ENCODE measurements around the gene USP15. TPM values are rescaled to one million over a fixed set of nuclear protein-coding genes. Genes with fewer than 3 reads are reported as not detected.
A peak's percentile ranks its signal among the peaks of the same experiment; 100 is the strongest.

USP15 gene
- polyA plus RNA-seq (2014; cell fraction: cytosol; rRNA removed) = 29.3 TPM in 2 replicates
- polyA plus RNA-seq (2014; cell fraction: nucleus; rRNA removed) = 117 and 121 TPM in 2 replicates

DNA sequence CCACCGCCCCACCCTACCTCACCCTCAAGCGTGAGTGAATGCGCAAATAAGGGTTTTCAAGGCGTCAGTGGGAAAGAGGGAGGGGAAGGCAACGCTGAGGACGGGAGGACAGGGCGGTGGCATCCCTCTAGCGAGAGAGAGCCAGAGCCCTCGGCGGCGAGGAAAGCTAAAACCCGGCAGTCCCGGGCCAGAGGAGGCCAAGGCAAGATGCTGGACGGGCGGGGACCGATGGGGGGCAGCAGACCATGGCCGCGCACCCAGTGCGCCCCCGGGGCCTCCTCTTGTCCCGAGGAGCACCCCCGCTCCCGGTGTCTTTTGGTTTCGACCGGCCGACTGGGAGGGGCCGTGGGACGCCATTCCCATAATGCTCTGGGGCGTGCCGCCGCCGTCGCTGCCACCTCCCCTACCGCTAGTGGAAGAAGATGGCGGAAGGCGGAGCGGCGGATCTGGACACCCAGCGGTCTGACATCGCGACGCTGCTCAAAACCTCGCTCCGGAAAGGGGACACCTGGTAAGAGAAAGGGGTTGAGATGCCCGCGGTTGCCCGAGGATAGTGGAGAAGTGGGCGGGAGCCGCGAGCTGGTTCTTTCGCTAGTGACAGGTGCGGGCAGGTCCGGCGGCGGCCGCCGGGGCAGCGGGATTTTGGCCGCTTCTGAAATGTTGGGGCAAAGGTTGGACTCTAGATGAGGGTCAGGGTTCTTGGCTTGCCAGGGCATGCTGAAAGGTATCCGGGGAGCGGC is at the start of gene USP15:
TSS of gene USP15 (plus strand) at position 412 of the 740 bp plus-strand sequence. CDS start at position 423, 11 bp downstream.
- DNase-seq (ENCODE audit: low spot score) = peak; percentile 97

- peak; percentile 59 for DNase-seq (ENCODE audit: low spot score)
These were observed 49.8 kb upstream of the USP15 start for GRCh38 chr12:62210422-62210821.

DNA sequence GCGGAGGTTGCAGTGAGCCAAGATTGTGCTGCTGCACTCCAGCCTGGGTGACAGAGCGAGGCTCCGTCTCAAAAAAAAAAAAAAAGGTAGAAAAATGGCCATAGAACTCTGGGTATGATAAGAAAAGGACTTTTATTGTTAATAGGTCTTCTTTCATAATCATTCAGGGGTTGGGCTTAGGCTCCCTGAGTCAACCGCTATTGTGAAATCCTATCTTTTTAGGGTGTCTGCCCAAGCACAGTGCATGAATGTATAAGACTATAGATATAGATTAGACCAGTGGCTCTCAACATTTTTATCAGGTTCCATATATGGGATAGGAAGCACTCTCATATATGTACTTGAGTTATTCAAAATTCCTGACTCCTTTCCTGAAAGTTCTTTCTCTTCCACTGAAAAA is 48.7 kb upstream of the USP15 start:
- DNase-seq (ENCODE audit: low spot score) = no peak

DNA sequence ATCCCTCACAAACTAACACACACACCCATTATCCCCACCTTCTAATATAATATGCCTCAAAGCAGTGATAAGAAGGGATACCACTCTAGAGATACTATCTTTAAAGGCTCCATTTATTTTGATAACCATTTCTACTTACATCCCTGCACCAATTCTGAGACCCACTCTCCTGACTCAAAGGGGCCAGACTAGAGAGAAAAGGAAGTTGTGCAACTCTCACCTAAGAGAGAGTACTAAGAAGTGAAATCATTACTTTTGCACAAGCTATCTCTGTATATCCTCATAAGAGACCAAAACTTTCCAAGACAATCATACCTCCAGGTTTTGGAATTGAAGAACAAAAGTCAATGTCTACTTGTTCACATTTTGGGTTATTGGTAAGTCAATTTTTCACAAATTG is 45.4 kb upstream of the USP15 start:
- DNase-seq (ENCODE audit: low spot score) = no peak

GRCh38 chr12:62215506-62215905 is 44.7 kb upstream of the USP15 start:
- DNase-seq (ENCODE audit: low spot score) = no peak

DNA sequence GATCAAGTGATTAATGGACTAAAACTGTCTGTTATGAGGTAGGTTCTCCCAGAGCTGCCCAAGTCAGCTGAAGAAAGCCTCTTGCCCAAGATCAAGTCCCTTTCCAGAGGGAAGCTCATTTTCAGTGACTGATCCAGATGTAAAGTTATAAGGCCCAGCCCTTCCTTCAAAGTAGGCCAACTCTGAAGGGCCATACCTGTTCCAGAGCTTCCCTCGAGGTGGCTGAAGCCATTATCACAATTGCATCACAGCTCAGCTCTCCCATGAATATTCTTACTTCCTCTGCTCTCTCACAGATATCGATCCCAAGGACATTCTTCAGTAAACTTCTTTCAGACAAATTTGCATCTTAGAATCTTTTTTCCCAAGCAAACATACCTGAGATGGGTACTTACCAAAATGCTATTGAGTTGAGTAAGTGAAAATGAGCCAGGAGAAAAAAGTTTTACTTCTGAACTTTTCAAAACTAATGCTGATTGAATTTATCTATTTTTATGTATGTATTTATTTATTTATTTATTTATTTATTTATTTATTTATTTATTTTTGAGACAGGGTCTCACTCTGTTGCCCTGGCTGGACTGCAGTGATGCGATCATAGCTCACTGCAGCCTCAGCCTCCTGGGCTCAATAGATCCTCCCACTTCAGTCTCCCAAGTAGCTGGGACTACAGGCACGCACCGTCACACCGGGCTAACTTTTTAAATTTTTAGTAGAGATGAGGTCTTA is 42.6 kb upstream of the USP15 start:
- no peak for DNase-seq (ENCODE audit: low spot score)

DNA sequence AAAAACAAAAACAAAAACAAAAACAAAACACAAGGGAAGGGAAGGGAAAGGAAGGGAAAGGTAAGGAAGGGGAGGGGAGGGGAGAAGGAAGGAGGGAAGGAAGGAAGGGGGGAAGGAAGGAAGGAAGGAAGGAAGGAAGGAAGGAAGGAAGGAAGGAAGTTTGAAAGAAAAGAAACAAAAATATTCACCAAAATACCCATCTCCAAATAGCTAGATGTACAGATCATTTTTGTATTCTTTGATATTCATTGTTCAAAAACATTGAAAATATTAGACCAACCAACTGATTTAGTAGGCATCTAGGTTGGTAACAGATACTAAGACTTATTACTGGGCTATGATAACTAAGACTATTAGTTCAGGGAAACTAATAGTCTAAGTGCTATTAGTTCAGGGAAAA is 39.1 kb upstream of the USP15 start:
- DNase-seq (ENCODE audit: low spot score) = no peak

DNA sequence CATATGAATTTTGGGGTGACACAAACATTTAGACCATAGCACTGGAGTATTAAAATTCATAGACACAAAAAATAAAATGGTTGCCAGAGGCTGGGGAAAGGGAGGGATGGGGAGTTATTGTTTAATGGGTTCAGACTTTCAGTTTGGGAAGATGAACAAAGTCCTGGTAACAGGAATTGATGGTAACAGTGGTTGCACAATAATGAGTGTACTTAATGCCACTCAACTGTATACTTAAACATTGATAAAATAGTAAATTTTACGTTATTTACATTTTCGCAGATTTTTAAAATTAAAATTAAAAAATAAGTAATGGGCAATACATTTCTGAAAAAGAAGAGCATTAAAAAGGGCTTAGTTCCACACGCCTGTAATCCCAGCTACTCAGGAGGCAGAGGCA is 35.6 kb upstream of the USP15 start:
- no peak for DNase-seq (ENCODE audit: low spot score)

DNA sequence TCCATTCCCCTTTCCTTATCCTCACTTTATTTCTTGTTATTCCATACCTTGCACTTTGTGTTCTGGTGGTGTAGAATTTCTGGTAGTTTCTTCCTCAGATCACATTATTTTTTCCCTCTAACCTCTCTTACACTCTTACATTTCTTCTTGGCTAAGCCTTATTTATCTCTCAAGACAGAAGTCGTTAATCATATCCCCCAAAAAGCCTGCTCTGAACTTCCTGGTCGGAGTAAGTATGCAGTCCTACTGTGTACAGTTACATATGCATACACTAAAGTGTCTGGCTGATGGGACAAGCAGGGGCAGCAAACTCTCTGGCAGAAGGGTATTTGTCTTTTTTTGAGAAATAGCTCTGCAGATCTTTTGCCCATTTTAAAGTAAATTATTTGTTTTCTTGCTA is 33.1 kb upstream of the USP15 start:
- DNase-seq (ENCODE audit: low spot score) = no peak

DNA sequence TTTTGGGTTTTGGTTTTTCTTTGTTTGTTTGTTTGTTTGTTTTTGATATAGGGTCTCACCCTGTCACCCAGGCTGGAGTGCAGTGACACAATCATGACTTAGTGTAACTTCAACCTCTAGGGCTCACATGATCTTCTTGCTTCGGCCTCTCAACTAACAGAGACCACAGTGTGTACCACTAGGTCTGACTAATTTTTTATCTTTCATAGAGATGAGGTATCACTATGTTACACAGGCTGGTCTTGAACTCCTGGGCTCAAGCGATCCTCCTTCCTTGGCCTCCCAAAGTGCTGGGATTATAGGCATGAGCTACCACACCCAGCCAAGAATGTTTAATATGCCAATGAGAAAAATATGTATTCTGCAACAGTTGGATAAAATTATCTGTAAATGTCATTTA is 29.6 kb upstream of the USP15 start:
- no peak for DNase-seq (ENCODE audit: low spot score)

DNA sequence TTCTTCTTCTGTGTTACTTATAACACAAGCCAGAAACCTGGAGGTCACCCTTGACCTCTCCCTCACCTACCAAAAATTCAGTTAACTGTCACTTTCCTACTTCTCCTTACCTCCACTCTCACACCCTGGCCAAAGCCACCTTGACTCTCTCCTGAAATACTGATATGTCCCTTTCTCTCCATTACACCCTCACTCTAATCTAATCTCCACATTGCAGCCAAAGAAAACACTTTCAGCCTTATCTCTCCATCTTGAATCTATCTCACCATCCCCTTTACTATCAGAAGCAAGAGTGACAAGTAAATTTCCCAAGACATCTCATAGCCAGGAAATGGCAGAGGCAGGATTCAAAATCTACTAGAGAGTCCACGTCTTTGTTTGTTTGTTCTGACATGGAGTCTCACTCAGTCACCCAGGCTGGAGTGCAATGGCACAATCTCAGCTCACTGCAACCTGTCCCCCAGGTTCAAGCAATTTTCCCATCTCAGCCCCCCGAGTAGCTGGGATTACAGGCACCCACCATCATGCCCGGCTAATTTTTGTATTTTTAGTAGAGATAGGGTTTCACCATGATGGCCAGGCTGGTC is 28.0 kb upstream of the USP15 start:
- peak; percentile 33 for DNase-seq (ENCODE audit: low spot score)

DNA sequence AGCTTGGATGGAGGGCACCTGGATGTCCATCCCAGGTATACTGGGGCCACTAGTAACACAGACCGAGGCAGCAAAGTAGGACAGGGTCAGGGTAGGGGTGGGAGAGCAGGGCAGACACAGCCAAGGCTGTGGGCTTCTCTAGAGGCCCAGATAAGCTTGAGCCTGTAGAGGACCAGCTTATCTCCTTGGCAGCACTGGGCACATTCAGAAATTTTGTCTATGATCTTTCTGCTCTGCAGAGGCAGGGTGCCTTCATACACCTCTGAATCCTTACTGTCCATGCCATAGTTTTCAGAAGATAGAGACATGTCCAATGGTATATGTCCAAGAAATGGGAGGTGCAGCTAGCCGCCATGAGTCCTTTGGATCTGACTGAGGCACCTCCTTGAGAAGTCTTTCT is 26.4 kb upstream of the USP15 start:
- no peak for DNase-seq (ENCODE audit: low spot score)

DNA sequence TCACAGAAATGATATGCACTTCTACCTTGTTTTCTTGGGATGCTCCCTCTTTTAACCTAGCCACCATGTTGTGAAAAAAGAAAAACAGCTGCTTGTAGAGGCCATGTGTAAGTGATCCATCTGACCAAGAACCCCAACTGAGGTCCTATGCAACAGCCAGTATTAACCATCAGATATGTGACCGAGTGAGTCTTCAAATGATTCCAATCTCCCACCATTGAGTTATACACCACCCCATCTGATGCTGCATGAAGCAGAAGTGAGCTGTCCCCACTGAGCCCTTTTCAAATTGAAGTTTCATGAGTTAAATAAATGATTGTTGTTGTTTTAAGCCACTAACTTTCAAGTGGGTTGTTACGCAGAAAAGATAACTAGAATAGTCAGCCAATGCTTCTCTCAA is 20.6 kb upstream of the USP15 start:
- no peak for DNase-seq (ENCODE audit: low spot score)

GRCh38 chr12:62247281-62248045 is 12.7 kb upstream of the USP15 start:
- no peak for DNase-seq (ENCODE audit: low spot score)

GRCh38 chr12:62248873-62249272 is 11.3 kb upstream of the USP15 start:
- no peak for DNase-seq (ENCODE audit: low spot score)

GRCh38 chr12:62249419-62249818 is 10.8 kb upstream of the USP15 start:
- DNase-seq (ENCODE audit: low spot score) = no peak

DNA sequence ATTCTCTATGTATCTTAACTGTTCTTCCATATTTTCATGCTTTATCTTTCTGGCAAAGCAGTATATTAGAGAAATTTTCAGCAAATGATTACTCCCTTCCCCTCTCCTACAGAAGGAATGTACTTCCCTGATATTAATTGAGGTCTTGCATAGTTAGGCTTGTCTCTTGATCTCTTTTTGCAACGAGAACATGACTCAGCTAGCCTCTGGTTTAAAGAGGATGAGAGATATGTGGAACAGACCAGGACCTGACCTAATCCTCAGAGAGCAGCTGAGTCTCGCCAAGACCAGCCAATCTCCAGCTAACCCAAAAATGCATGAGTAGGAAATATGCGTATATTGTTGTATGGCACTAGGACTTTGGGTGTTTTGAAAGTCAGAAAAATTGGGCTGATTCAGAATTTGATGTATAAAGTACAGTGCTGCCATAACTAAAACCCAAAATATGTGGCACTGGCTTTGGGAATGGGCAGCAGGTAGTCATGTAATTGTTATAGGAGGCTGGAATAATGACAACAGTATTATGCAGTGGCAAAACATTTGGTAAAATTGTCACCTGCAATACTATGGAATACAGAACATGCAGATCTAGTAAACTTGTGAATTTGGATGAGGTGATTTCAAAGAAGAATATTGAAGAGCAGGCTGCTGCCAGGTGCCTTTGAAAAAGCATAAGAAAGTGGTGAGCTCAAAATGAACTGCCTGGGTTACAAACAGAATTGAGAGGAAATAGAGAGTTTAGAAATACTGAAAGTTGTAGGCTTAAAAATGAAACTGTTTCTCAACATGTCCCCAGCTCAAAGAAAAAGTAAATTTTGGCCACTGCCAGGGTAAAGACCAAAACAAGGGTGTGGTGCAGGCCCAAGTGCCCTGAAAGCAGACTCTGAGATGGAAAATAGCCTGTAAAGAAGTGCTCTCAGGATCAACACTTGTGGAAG is 9.3 kb upstream of the USP15 start:
- DNase-seq (ENCODE audit: low spot score) = no peak

DNA sequence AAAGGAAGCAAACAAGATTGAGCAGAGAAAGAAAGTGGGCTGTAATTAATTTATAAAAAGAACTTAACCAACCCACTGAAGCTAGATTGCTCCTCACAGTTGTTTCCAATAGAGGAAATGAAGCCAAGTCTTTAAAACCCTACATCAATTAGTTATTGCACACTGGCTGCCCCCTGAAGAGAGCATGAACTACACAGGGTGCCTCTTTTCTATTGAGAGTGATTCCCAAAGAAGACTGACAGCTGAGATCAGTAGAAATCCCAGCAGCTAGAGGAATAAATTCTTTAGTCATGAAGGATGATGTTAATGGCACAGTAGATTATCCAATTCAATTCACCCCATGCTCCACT is 8.6 kb upstream of the USP15 start:
- DNase-seq (ENCODE audit: low spot score) = no peak

DNA sequence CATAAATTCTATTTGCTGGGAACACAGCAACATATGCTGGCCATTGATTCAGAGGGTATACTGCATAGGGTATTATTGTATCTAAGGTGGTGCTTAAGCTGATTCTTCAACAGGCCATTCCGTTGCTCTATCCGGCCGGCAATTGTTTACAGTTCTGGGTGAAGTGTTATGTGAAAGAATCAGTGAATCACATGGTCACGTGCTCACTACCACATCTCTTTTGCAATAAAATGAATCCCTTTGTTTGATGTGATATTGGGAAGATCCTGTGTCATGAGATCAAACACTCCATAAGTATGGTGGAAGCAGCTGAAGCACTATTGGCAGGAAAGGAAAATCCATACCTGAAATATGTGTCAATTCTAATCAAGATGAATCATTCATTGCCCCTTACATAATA is 7.6 kb upstream of the USP15 start:
- no peak for DNase-seq (ENCODE audit: low spot score)

GRCh38 chr12:62254967-62255366 is 5.2 kb upstream of the USP15 start:
- DNase-seq (ENCODE audit: low spot score) = no peak

All from SK-N-DZ (cell line).